Measurements from ENCODE around the gene MAD2L2.

Gene MAD2L2

GRCh38 chr1:11653101-11653860 lies 27.7 kb downstream of the MAD2L2 start:
- TF ChIP-seq CTCF (IDR thresholded peaks at IDR 0.05; ENCODE audit: unreplicated experiment in 3 of 3), result no peak
- peak overlapping the region; percentile 65 to 72 (median 71) for H3K4me3 Mint-ChIP-seq
- H3K27me3 Mint-ChIP-seq (ENCODE audit: low read depth), result peaks cover 65% of the 10 kb centered on the region
- H3K36me3 Mint-ChIP-seq (ENCODE audit: low read depth), result peaks cover 5% of the 10 kb centered on the region
- peaks cover 9% of the 10 kb centered on the region for H3K4me1 Mint-ChIP-seq
- H3K27ac Mint-ChIP-seq, result no peak overlapping the region
- no peaks in the 10 kb centered on the region for H3K9me3 Mint-ChIP-seq

GRCh38 chr1:11652203-11652780 lies 28.7 kb downstream of the MAD2L2 start:
- Mint-ChIP-seq H3K27me3 (ENCODE audit: low read depth) (peaks cover 69% of the 10 kb centered on the region), H3K9me3 (no peaks in the 10 kb centered on the region), H3K36me3 (ENCODE audit: low read depth) (no peaks in the 10 kb centered on the region), H3K27ac (no peak overlapping the region), H3K4me3 (peak overlapping the region; percentile 22 to 70 (median 47)), H3K4me1 (peaks cover 9% of the 10 kb centered on the region)
- no peak for TF ChIP-seq CTCF (IDR thresholded peaks at IDR 0.05; ENCODE audit: unreplicated experiment in 3 of 3)

GRCh38 chr1:11651017-11651416 lies 29.9 kb downstream of the MAD2L2 start:
- TF ChIP-seq CTCF (IDR thresholded peaks at IDR 0.05; ENCODE audit: unreplicated experiment in 3 of 3), result no peak
- Mint-ChIP-seq H3K27ac (no peak overlapping the region), H3K36me3 (ENCODE audit: low read depth) (no peaks in the 10 kb centered on the region), H3K4me1 (peaks cover 9% of the 10 kb centered on the region), H3K9me3 (no peaks in the 10 kb centered on the region), H3K27me3 (ENCODE audit: low read depth) (peaks cover 77% of the 10 kb centered on the region), H3K4me3 (peak overlapping the region; percentile 9 to 39 (median 16))

GRCh38 chr1:11650331-11650991 lies 30.5 kb downstream of the MAD2L2 start:
- H3K27me3 Mint-ChIP-seq (ENCODE audit: low read depth), result peaks cover 76% of the 10 kb centered on the region
- H3K9me3 Mint-ChIP-seq, result no peaks in the 10 kb centered on the region
- peak overlapping the region; percentile 9 to 39 (median 16) for H3K4me3 Mint-ChIP-seq
- no peaks in the 10 kb centered on the region for H3K36me3 Mint-ChIP-seq (ENCODE audit: low read depth)
- peak in 2 of 3 experiments; percentile 47 to 66 for TF ChIP-seq CTCF (IDR thresholded peaks at IDR 0.05; ENCODE audit: unreplicated experiment in 3 of 3)
- no peak overlapping the region for H3K27ac Mint-ChIP-seq
- peaks cover 9% of the 10 kb centered on the region for H3K4me1 Mint-ChIP-seq

GRCh38 chr1:11649624-11650330 lies 31.2 kb downstream of the MAD2L2 start:
- Mint-ChIP-seq H3K27me3 (ENCODE audit: low read depth) (peaks cover 74% of the 10 kb centered on the region), H3K4me3 (no peak overlapping the region), H3K36me3 (ENCODE audit: low read depth) (no peaks in the 10 kb centered on the region), H3K9me3 (no peaks in the 10 kb centered on the region), H3K27ac (no peak overlapping the region), H3K4me1 (peaks cover 9% of the 10 kb centered on the region)
- no peak for TF ChIP-seq CTCF (IDR thresholded peaks at IDR 0.05; ENCODE audit: unreplicated experiment in 3 of 3)

Data from nephron (organoid).